NB4 (cell line): ENCODE data around the gene CHAC2.

ENCODE experiments used
- POLR2A ChIP-seq: IDR thresholded peaks from 2 replicates; pipeline ENCODE4 v1.6.1; 2011; ENCODE audit warnings: mild to moderate bottlenecking; ENCODE audit not compliant: insufficient read length; ENCODE audit errors: extremely low read depth
- TF ChIP-seq, protein P1 (sequence below): IDR thresholded peaks from one replicate; pipeline ENCODE4 v1.5.1; 2012; ENCODE audit warnings: low read depth, low read length

DNA sequence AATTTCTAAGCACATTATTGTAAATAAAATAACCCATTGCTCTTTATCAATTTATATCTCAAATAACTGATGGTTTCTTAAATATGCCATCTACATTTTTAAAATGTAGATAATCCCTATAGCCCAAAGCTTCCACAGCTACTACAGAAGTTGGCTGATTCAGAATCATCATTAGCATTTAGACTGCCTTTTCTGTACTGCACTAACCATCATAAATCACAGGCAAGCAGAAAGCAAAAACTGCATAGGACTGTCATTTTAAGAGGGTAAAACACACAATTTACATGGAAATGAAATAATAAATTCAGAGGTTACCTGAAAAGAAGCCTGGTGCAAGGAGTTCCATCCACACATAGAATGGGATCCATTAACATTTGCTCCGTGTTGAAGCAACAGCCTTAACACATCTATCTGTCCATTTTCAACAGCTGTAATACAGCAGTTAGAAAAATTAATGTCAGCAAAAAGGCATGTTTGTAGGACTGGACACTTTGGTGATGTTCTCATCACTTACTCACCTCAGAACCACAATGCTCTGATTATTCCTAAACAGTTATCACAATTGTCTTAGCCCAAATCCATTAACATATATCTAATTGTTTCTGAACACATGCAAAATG lies 38.4 kb upstream of the CHAC2 start:
- TF ChIP-seq, protein P1, sequence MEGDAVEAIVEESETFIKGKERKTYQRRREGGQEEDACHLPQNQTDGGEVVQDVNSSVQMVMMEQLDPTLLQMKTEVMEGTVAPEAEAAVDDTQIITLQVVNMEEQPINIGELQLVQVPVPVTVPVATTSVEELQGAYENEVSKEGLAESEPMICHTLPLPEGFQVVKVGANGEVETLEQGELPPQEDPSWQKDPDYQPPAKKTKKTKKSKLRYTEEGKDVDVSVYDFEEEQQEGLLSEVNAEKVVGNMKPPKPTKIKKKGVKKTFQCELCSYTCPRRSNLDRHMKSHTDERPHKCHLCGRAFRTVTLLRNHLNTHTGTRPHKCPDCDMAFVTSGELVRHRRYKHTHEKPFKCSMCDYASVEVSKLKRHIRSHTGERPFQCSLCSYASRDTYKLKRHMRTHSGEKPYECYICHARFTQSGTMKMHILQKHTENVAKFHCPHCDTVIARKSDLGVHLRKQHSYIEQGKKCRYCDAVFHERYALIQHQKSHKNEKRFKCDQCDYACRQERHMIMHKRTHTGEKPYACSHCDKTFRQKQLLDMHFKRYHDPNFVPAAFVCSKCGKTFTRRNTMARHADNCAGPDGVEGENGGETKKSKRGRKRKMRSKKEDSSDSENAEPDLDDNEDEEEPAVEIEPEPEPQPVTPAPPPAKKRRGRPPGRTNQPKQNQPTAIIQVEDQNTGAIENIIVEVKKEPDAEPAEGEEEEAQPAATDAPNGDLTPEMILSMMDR = no peak
- no peak for TF ChIP-seq POLR2A
